Lower lobe of right lung (tissue), 2 donors: ENCODE results near the gene XYLB. TPM values are rescaled to one million over a fixed set of nuclear protein-coding genes. Genes with fewer than 3 reads are reported as not detected.

Experiments used
- ATAC-seq, 2 donors: fragments of 200-7000 bp; cut with Tn5 transposase; one replicate each; pipeline ENCODE4 v1.9.1; 2020 to 2022; ENCODE audit warnings: mild to moderate bottlenecking in 2 of 2, moderate library complexity in 2 of 2
- DNase-seq: peaks from one replicate; pipeline ENCODE4 v3.0.0-alpha.2; 2020
- H3K27ac ChIP-seq: fragments of 200-600 bp; one replicate; pipeline ENCODE4 v1.8.0; 2022
- H3K27me3 ChIP-seq: fragments of 200-600 bp; one replicate; pipeline ENCODE4 v1.8.0; 2022; ENCODE audit warnings: low read depth
- H3K36me3 ChIP-seq: fragments of 200-600 bp; one replicate; pipeline ENCODE4 v1.8.0; 2022; ENCODE audit warnings: mild to moderate bottlenecking
- H3K4me1 ChIP-seq: fragments of 200-600 bp; one replicate; pipeline ENCODE4 v1.8.0; 2022
- H3K4me3 ChIP-seq: fragments of 200-600 bp; one replicate; pipeline ENCODE4 v1.8.0; 2022; ENCODE audit warnings: mild to moderate bottlenecking
- H3K9me3 ChIP-seq: fragments of 200-600 bp; one replicate; pipeline ENCODE4 v1.8.0; 2022
- CTCF ChIP-seq: fragments of 200-600 bp; IDR thresholded peaks from one replicate; pipeline ENCODE4 v1.8.0; 2022; ENCODE audit warnings: antibody characterized with exemption, mild to moderate bottlenecking
- intact Hi-C: fragments of 100-400 bp; cut with DNase I; formaldehyde crosslinking; loops from one replicate; pipeline ENCODE4 v1.11.0; 2022
- total RNA-seq: library from RNA; stranded (reverse); fragmentation: NEBNext Ultra II Directional; extraction: Animal tissue kit (Norgen Biotek cat#: 25700); gene quantifications from one replicate; pipeline ENCODE4 v1.2.1, GENCODE V29; 2021
- donor health status: DM: no; HTN: yes; CAD: no; lungs with severe emphysema.

Gene XYLB
- total RNA-seq, 1 donor from 2014 or later: 2.7 TPM

GRCh38 chr3:38446085-38446686, 99.6 kb downstream of the XYLB start:
- Histone ChIP-seq H3K27me3 (no peaks in the 10 kb centered on the region), H3K9me3 (no peaks in the 10 kb centered on the region), H3K4me1 (no peaks in the 10 kb centered on the region), H3K4me3 (no peak overlapping the region), H3K36me3 (no peaks in the 10 kb centered on the region), H3K27ac (no peak overlapping the region)
- intact Hi-C loops: no loop called here
- no peak for ATAC-seq
- DNase-seq: no peak
- no peak for TF ChIP-seq CTCF

- Histone ChIP-seq H3K36me3 (no peaks in the 10 kb centered on the region), H3K4me1 (no peaks in the 10 kb centered on the region), H3K9me3 (no peaks in the 10 kb centered on the region), H3K4me3 (no peak overlapping the region), H3K27ac (no peak overlapping the region), H3K27me3 (no peaks in the 10 kb centered on the region)
- no peak for ATAC-seq
- TF ChIP-seq CTCF: no peak
- DNase-seq: no peak
- intact Hi-C loops: no loop called here
These were observed 100.2 kb downstream of the XYLB start for GRCh38 chr3:38446812-38447211.

GRCh38 chr3:38450853-38451252, 104.3 kb downstream of the XYLB start:
- peaks cover 11% of the 10 kb centered on the region for H3K4me1 ChIP-seq
- no peak for DNase-seq
- H3K27me3 ChIP-seq: no peaks in the 10 kb centered on the region
- H3K36me3 ChIP-seq: no peaks in the 10 kb centered on the region
- ATAC-seq: no peak
- H3K27ac ChIP-seq: no peak overlapping the region
- intact Hi-C loops: no loop called here
- no peaks in the 10 kb centered on the region for H3K9me3 ChIP-seq
- no peak for TF ChIP-seq CTCF
- no peak overlapping the region for H3K4me3 ChIP-seq

GRCh38 chr3:38453075-38453912, 106.7 kb downstream of the XYLB start, which contains the start of gene ACVR2B:
ACVR2B (plus strand) TSS chr3:38453890; CDS start chr3:38454323, 433 bp downstream.
- ATAC-seq: peak; percentile 85 to 92
- DNase-seq: peak; percentile 94

GRCh38 chr3:38453913-38454177, 107.3 kb downstream of the XYLB start:
- DNase-seq: no peak
- Histone ChIP-seq H3K36me3 (no peaks in the 10 kb centered on the region), H3K4me1 (peaks cover 31% of the 10 kb centered on the region), H3K27me3 (no peaks in the 10 kb centered on the region), H3K4me3 (peak overlapping the region; percentile 93), H3K27ac (peak overlapping the region; percentile 89), H3K9me3 (no peaks in the 10 kb centered on the region)
- no peak for TF ChIP-seq CTCF
- intact Hi-C loops: no loop called here
- ATAC-seq: no peak

More at GRCh38 chr3:38453075-38453912, 106.7 kb downstream of the XYLB start, which contains the start of gene ACVR2B:
- Histone ChIP-seq H3K4me1 (peaks cover 28% of the 10 kb centered on the region), H3K36me3 (no peaks in the 10 kb centered on the region), H3K27ac (peak within 1 kb of the TSS; percentile 89), H3K9me3 (no peaks in the 10 kb centered on the region), H3K4me3 (peak within 1 kb of the TSS; percentile 93), H3K27me3 (no peaks in the 10 kb centered on the region)
- intact Hi-C loops: no loop called here
- TF ChIP-seq CTCF: no peak
